Mucosa of descending colon (tissue), 3 donors: ENCODE measurements around the gene KBTBD2. TPM values are rescaled to one million over a fixed set of nuclear protein-coding genes. Genes with fewer than 3 reads are reported as not detected.
"Not testable (repeated sequence)": the region's sequence is repeated elsewhere in the genome, so short reads cannot be mapped to it uniquely, and the experiment has no call there.

Experiments
- ATAC-seq: fragments of 200-7000 bp; cut with Tn5 transposase; one replicate; pipeline ENCODE4 v1.9.1; 2020; ENCODE audit warnings: mild to moderate bottlenecking, moderate library complexity
- DNase-seq, 3 donors: peaks; one replicate each; pipeline ENCODE4 v3.0.0-alpha.2; 2020
- H3K36me3 ChIP-seq: fragments of 200-600 bp; one replicate; pipeline ENCODE4 v1.8.0; 2021; ENCODE audit warnings: low read depth, mild to moderate bottlenecking
- H3K4me1 ChIP-seq: fragments of 200-600 bp; one replicate; pipeline ENCODE4 v1.8.0; 2021; ENCODE audit warnings: low read depth, mild to moderate bottlenecking
- H3K4me3 ChIP-seq: fragments of 200-600 bp; one replicate; pipeline ENCODE4 v1.8.0; 2021; ENCODE audit warnings: mild to moderate bottlenecking
- H3K9me3 ChIP-seq: fragments of 200-600 bp; one replicate; pipeline ENCODE4 v1.8.0; 2021; ENCODE audit warnings: mild to moderate bottlenecking
- intact Hi-C, 2 donors: fragments of 100-400 bp; cut with DNase I in 1 of 2; cut with micrococcal nuclease in 1 of 2; formaldehyde crosslinking; loops; one replicate each; pipeline versions ENCODE4 v1.11.0 to v1.11.1; 2022; cut with DNase I, micrococcal nuclease
- total RNA-seq, 3 donors: library from RNA; stranded (reverse); fragmentation: NEBNext Ultra II Directional in 2 of 3; extraction: Animal tissue kit (Norgen Biotek cat#: 25700) in 2 of 3; gene quantifications; one replicate each; pipeline versions ENCODE4 v1.2.1 to v1.2.4, GENCODE V29; 2021 to 2023
- TF ChIP-seq, protein P1 (sequence below): fragments of 200-600 bp; IDR thresholded peaks from one replicate; pipeline ENCODE4 v1.8.0; 2022; ENCODE audit warnings: antibody characterized with exemption, mild to moderate bottlenecking
- donor health status: DM: no; HTN: no; CAD: no; lungs with moderate emphysema.
- donor health status: DM: no; HTN: no; CAD: no.
- donor health status: DM: no; HTN: yes; CAD: no.

Gene KBTBD2
- total RNA-seq, 3 donors from 2014 or later = 26.8 to 30.0 (median 26.9) TPM

GRCh38 chr7:32870298-32870697 lies 21.3 kb downstream of the KBTBD2 start:
- no peaks in the 10 kb centered on the region for H3K9me3 ChIP-seq
- no peaks in the 10 kb centered on the region for H3K36me3 ChIP-seq
- TF ChIP-seq, protein P1, sequence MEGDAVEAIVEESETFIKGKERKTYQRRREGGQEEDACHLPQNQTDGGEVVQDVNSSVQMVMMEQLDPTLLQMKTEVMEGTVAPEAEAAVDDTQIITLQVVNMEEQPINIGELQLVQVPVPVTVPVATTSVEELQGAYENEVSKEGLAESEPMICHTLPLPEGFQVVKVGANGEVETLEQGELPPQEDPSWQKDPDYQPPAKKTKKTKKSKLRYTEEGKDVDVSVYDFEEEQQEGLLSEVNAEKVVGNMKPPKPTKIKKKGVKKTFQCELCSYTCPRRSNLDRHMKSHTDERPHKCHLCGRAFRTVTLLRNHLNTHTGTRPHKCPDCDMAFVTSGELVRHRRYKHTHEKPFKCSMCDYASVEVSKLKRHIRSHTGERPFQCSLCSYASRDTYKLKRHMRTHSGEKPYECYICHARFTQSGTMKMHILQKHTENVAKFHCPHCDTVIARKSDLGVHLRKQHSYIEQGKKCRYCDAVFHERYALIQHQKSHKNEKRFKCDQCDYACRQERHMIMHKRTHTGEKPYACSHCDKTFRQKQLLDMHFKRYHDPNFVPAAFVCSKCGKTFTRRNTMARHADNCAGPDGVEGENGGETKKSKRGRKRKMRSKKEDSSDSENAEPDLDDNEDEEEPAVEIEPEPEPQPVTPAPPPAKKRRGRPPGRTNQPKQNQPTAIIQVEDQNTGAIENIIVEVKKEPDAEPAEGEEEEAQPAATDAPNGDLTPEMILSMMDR = no peak
- intact Hi-C loops = no loop called here
- no peak for DNase-seq
- H3K4me1 ChIP-seq = no peaks in the 10 kb centered on the region
- ATAC-seq = no peak
- no peak overlapping the region for H3K4me3 ChIP-seq

DNA sequence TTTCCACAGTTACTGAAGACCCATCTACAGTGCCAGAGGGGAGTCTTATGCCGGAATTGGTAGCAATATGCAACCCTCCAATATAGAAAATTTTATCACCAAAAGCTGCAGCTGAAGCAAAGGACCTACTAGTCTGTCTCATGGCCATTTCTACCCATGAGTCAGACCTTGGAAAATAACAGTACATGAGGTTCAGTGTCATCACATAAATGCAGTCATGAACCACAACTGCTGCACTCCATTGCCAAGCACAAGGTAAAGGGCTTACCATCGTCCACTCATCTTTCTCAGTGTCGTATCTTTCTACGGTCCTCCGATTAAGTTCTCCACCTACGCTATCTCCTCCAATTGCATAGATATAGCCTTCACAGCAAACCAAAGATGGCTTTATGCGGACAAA lies 21.8 kb downstream of the KBTBD2 start:
- DNase-seq = no peak
- TF ChIP-seq, protein P1 = no peak
- Histone ChIP-seq H3K9me3 (no peaks in the 10 kb centered on the region), H3K36me3 (no peaks in the 10 kb centered on the region), H3K4me1 (no peaks in the 10 kb centered on the region), H3K4me3 (no peak overlapping the region)
- intact Hi-C loops = no loop called here
- ATAC-seq = no peak

GRCh38 chr7:32868116-32868515 lies 23.4 kb downstream of the KBTBD2 start:
- H3K36me3 ChIP-seq = no peaks in the 10 kb centered on the region
- DNase-seq (no peak), ATAC-seq (no peak)
- no peaks in the 10 kb centered on the region for H3K4me1 ChIP-seq
- no peak overlapping the region for H3K4me3 ChIP-seq
- intact Hi-C loops = no loop called here
- TF ChIP-seq, protein P1 = no peak
- H3K9me3 ChIP-seq = no peaks in the 10 kb centered on the region

DNA sequence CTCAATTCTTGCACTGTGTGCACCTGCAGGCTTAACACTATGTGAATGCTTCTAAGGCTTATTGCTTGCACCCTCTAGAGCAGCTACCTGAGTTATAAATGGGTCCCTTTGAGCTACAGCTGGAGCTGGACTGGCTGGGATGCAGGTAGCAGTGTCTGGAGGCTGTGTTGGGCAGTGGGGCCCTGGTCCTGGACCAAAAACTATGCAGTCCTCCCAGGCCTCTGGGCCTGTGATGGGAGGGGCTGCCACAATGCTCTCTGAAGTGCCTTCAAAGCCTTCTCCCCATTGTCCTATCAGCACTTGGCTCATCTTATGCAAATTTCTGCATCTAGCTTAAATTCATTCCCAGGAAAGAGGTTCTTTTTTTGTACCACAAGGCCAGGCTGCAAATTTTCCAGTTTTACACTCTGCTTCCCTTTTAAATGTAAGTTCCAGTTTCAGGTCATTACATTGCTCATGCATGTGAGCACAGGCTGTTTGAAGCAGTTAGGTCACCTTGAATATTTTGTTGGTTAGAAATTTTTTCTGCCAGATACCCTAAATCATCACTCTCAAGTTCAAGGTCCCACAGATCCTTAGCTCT lies 26.0 kb downstream of the KBTBD2 start:
- H3K36me3 ChIP-seq = no peaks in the 10 kb centered on the region
- intact Hi-C loops = no loop called here
- ATAC-seq = peak; percentile 18
- H3K9me3 ChIP-seq = no peaks in the 10 kb centered on the region
- H3K4me3 ChIP-seq = no peak overlapping the region
- no peak for DNase-seq
- TF ChIP-seq, protein P1 = no peak
- no peaks in the 10 kb centered on the region for H3K4me1 ChIP-seq

- H3K4me1 ChIP-seq, H3K9me3 ChIP-seq, intact Hi-C loops, H3K4me3 ChIP-seq, H3K36me3 ChIP-seq, ATAC-seq, DNase-seq: not testable (repeated sequence)
These were observed 27.7 kb downstream of the KBTBD2 start for GRCh38 chr7:32863872-32864271.

DNA sequence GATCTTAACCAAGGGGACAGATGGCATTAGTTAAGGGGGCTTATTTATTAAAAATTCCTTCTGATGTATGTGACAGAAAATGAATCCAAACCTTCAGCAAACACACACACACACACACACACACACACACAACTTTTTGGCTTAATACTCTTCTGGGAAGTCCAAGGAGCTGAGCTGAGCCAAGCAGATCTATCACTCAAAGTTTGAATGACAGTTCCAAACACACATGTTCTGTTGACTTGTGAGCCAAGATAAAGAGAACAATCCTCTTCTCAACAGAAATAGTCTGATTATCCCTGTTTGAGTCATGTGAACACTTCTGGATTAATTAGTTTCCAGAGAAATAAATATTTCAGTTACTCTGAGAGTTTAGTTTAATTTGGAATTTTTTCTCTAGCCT lies 31.5 kb downstream of the KBTBD2 start:
- TF ChIP-seq, protein P1 = no peak
- DNase-seq = no peak
- intact Hi-C loops = no loop called here
- no peak overlapping the region for H3K4me3 ChIP-seq
- H3K9me3 ChIP-seq = no peaks in the 10 kb centered on the region
- ATAC-seq = no peak
- no peaks in the 10 kb centered on the region for H3K36me3 ChIP-seq
- H3K4me1 ChIP-seq = no peaks in the 10 kb centered on the region
